GM15510 (cell line): Measurements from ENCODE around the gene SERF1A.
"Not testable (repeated sequence)": the region's sequence is repeated elsewhere in the genome, so short reads cannot be mapped to it uniquely, and the experiment has no call there.

ENCODE experiments used
- POLR2A ChIP-seq: IDR thresholded peaks from 3 replicates; pipeline ENCODE4 v1.6.1; 2011; ENCODE audit warnings: borderline replicate concordance; ENCODE audit not compliant: insufficient read length; ENCODE audit errors: extremely low read depth

SERF1A gene

DNA sequence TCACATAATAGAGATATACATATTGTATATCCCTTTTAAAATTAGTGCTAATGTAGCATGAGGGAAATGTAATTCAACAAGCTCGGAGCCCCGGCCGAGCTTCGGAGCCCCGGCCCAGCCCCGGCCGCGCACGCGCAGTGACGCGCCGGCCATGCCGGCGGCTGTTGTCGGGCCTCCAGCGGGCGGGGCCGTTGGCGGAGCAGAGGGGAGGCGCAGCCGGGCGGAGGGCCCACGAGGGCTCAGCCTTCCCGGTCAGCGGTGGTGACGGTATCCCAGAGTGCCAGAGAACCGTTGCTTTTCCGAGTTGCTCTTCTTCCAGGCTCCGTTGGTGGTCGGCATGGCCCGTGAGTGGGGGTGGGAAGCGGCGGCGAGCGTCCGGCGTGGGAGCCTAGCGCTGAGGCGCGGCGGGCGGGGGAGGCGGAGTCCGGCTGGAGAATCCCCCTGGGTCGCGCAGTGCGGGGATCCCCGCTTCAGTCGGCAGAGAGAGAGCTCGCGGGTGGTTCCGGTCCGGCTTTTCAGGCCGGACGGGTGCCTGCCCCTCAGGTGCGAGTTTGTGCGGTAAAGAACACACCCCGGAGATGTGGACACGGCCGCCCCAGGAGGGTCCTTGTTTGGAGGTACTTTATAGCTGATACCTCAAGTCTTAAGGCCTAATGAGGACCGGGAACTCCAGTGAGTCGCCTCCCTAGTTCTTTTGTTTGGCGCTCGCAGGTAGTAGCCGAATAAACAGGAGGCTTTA, at the start of gene SERF1A:
TSS of gene SERF1A (plus strand) at position 137 of the 739 bp plus-strand sequence. CDS start at position 338, 201 bp downstream.
- not testable (repeated sequence) for TF ChIP-seq POLR2A
